Neural progenitor cell (in vitro differentiated cells): ENCODE measurements around the gene NAA15.

Experiments
- EZH2phosphoT487 ChIP-seq: fragments of 200-600 bp; sonication (generic); IDR thresholded peaks from 2 replicates; pipeline ENCODE4 v1.6.1; 2017; ENCODE audit warnings: antibody characterized with exemption
- TF ChIP-seq, protein P1 (sequence below): fragments of 200-600 bp; sonication (generic); IDR thresholded peaks from 2 replicates; pipeline ENCODE4 v1.5.1; 2017; ENCODE audit warnings: antibody characterized with exemption, mild to moderate bottlenecking

DNA sequence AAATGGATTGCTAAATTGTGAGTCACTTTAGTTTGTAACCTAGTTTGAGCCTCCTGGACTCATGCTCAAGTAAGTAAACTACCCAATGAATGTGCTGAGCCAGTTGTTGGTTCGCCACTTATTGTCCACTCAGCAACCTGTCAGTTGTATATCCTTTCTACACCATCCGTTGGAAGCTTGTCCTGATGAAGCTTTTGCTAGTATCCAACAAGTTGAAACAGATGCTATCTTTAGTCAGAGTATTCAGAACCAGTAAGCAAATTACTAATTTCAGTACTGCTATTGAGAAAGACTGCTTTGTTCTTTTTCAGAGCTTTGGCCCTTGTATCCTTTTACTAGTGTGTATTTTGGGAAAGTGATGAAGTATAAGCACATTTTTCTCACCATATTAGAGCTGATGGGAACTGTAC lies 4.3 kb upstream of the NAA15 start:
- TF ChIP-seq, protein P1, sequence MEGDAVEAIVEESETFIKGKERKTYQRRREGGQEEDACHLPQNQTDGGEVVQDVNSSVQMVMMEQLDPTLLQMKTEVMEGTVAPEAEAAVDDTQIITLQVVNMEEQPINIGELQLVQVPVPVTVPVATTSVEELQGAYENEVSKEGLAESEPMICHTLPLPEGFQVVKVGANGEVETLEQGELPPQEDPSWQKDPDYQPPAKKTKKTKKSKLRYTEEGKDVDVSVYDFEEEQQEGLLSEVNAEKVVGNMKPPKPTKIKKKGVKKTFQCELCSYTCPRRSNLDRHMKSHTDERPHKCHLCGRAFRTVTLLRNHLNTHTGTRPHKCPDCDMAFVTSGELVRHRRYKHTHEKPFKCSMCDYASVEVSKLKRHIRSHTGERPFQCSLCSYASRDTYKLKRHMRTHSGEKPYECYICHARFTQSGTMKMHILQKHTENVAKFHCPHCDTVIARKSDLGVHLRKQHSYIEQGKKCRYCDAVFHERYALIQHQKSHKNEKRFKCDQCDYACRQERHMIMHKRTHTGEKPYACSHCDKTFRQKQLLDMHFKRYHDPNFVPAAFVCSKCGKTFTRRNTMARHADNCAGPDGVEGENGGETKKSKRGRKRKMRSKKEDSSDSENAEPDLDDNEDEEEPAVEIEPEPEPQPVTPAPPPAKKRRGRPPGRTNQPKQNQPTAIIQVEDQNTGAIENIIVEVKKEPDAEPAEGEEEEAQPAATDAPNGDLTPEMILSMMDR: no peak
- no peak for TF ChIP-seq EZH2phosphoT487
